Cardiac muscle cell (in vitro differentiated cells and primary cell): Measurements from ENCODE around the gene ICAM1. TPM values are rescaled to one million over a fixed set of nuclear protein-coding genes. Genes with fewer than 3 reads are reported as not detected.
"Not testable (repeated sequence)": the region's sequence is repeated elsewhere in the genome, so short reads cannot be mapped to it uniquely, and the experiment has no call there.

Source experiments
- DNase-seq, 2 donors: peaks; one replicate each; pipeline versions ENCODE4 v3.0.0 to v3.0.0-alpha.2; 2010 to 2017; ENCODE audit warnings: low read depth in 1 of 2, low spot score in 1 of 2
- H3K27ac ChIP-seq: fragments of 200-600 bp; sonication (generic); 2 replicates; pipeline ENCODE4 v1.5.1; 2016
- H3K27me3 ChIP-seq: fragments of 200-600 bp; sonication (generic); 2 replicates; pipeline ENCODE4 v1.6.0; 2016; ENCODE audit warnings: control low read depth
- H3K36me3 ChIP-seq: fragments of 200-600 bp; sonication (generic); 2 replicates; pipeline ENCODE4 v1.5.1; 2016; ENCODE audit warnings: control low read depth
- H3K4me1 ChIP-seq: fragments of 200-600 bp; sonication (generic); 2 replicates; pipeline ENCODE4 v1.8.1; 2017; ENCODE audit warnings: low read depth, mild to moderate bottlenecking, mixed run types
- H3K4me3 ChIP-seq: fragments of 200-600 bp; sonication (generic); 2 replicates; pipeline ENCODE4 v1.5.1; 2016; ENCODE audit warnings: mild to moderate bottlenecking
- H3K9me3 ChIP-seq: fragments of 200-600 bp; sonication (generic); 2 replicates; pipeline ENCODE4 v1.5.1; 2017; ENCODE audit warnings: low read depth, mild to moderate bottlenecking, control low read depth
- CTCF ChIP-seq: IDR thresholded peaks from 2 replicates; pipeline ENCODE4 v1.5.1; 2012; ENCODE audit warnings: low read depth, mild to moderate bottlenecking, low read length
- polyA plus RNA-seq: library from polyadenylated mRNA; unstranded; fragments of >200 nt; fragmentation: Nextera tagmentation; extraction: Ambion mirVana; gene quantifications from 2 replicates; pipeline ENCODE4 v1.2.1, GENCODE V29; 2016
- total RNA-seq: library from RNA; depleted of rRNA; stranded (reverse); fragments of >200 nt; gene quantifications from 2 replicates; pipeline ENCODE4 v1.2.3, GENCODE V29; 2016

Gene ICAM1
- total and polyA plus RNA-seq, 2 experiments from 2014 or later: 0.57 to 0.77 TPM

GRCh38 chr19:10274589-10274988, 3.7 kb downstream of the ICAM1 start:
- Histone ChIP-seq H3K4me1 (no peaks in the 10 kb centered on the region), H3K4me3 (no peak overlapping the region), H3K27me3 (peaks cover 32% of the 10 kb centered on the region), H3K9me3 (no peaks in the 10 kb centered on the region), H3K36me3 (no peaks in the 10 kb centered on the region), H3K27ac (no peak overlapping the region)
- DNase-seq: no peak
- TF ChIP-seq CTCF: no peak

GRCh38 chr19:10277795-10278589, 7.1 kb downstream of the ICAM1 start:
- Histone ChIP-seq H3K27ac (no peak overlapping the region), H3K36me3 (no peaks in the 10 kb centered on the region), H3K27me3 (peaks cover under 1% of the 10 kb centered on the region), H3K9me3 (no peaks in the 10 kb centered on the region), H3K4me3 (no peak overlapping the region), H3K4me1 (no peaks in the 10 kb centered on the region)
- no peak for TF ChIP-seq CTCF
- no peak for DNase-seq

- Histone ChIP-seq H3K27me3 (no peaks in the 10 kb centered on the region), H3K9me3 (no peaks in the 10 kb centered on the region), H3K36me3 (no peaks in the 10 kb centered on the region), H3K27ac (no peak overlapping the region), H3K4me1 (no peaks in the 10 kb centered on the region), H3K4me3 (no peak overlapping the region)
- no peak for TF ChIP-seq CTCF
- DNase-seq: no peak
These were observed 8.0 kb downstream of the ICAM1 start for GRCh38 chr19:10278935-10279334.

- Histone ChIP-seq H3K36me3 (no peaks in the 10 kb centered on the region), H3K9me3 (no peaks in the 10 kb centered on the region), H3K4me3 (no peak overlapping the region), H3K27me3 (no peaks in the 10 kb centered on the region), H3K27ac (no peak overlapping the region), H3K4me1 (no peaks in the 10 kb centered on the region)
- no peak for DNase-seq
- no peak for TF ChIP-seq CTCF
These were observed 9.0 kb downstream of the ICAM1 start for GRCh38 chr19:10279737-10280442.

- H3K27ac ChIP-seq, H3K36me3 ChIP-seq, DNase-seq: not testable (repeated sequence)
These were observed 11.1 kb downstream of the ICAM1 start for GRCh38 chr19:10282043-10282442.

More at GRCh38 chr19:10282043-10282442, 11.1 kb downstream of the ICAM1 start:
- H3K4me1 ChIP-seq, H3K27me3 ChIP-seq, H3K4me3 ChIP-seq, H3K9me3 ChIP-seq: not testable (repeated sequence)
